Transverse colon (tissue), 3 donors: ENCODE measurements around the gene HOXA1.

Experiments
- POLR2A ChIP-seq: fragments of 450-650 bp; IDR thresholded peaks from one replicate; pipeline ENCODE4 v1.6.1; 2016; ENCODE audit warnings: antibody characterized with exemption, mild to moderate bottlenecking, moderate library complexity
- POLR2AphosphoS5 ChIP-seq, 3 donors: sonication (generic); formaldehyde crosslinking; IDR thresholded peaks; one replicate each; pipeline ENCODE4 v1.6.1; 2016; ENCODE audit warnings: antibody characterized with exemption in 3 of 3

DNA sequence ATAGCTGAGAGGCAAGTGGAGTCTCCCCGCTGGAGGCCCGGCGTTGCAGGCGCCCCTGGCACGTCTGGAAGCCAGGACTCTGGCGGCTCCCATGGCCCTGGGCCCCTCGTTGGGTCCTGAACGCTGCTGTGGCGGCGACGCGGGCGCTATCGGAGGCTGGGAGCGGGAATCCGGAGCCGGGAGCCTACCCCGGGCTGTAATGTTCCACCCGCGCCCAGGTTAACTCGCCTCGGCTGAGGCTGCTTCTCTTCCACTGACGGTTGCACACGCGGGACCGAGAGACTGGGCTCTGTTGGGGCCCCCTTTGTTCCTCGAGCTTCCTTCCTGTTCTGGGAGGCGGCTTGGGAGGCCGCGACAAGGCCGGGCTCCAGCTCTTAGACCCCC, 49.0 kb upstream of the HOXA1 start:
- TF ChIP-seq POLR2AphosphoS5 (IDR thresholded peaks at IDR 0.05) = no peak
- TF ChIP-seq POLR2A = no peak
